ENCODE data around the gene SLC16A13. TPM values are rescaled to one million over a fixed set of nuclear protein-coding genes. Genes with fewer than 3 reads are reported as not detected.

The SLC16A13 gene
- total and polyA plus RNA-seq, 10 of the 15 experiments (the other 5 are each of a cell fraction or from before 2014, with no cell fraction given): 0.34 to 12.1 (median 3.3) TPM

- no peak for TF ChIP-seq SIX5 (IDR thresholded peaks at IDR 0.05; ENCODE audit: low read depth, low read length, severe bottlenecking)
- TF ChIP-seq STAT1 (conservative IDR thresholded peaks at IDR 0.05): no peak
- TF ChIP-seq EZH2 (IDR thresholded peaks at IDR 0.05; ENCODE audit: borderline replicate concordance, control insufficient read depth, low read depth, low read length): no peak
- TF ChIP-seq MEF2B (IDR thresholded peaks at IDR 0.05; ENCODE audit: partially characterized antibody, poor library complexity, severe bottlenecking): no peak
- no peak for TF ChIP-seq ESRRA (IDR thresholded peaks at IDR 0.05; ENCODE audit: low read length)
- no peak for TF ChIP-seq ZNF384 (IDR thresholded peaks at IDR 0.05; ENCODE audit: borderline replicate concordance, low read depth, low read length)
- TF ChIP-seq CHD4 (IDR thresholded peaks at IDR 0.05): no peak
- TF ChIP-seq ATF3 (IDR thresholded peaks at IDR 0.05; ENCODE audit: borderline replicate concordance, extremely low read depth, low read depth, low read length): no peak
- no peak for TF ChIP-seq YBX1 (IDR thresholded peaks at IDR 0.05)
- no peak for TF ChIP-seq NFIC (IDR thresholded peaks at IDR 0.05; ENCODE audit: low read depth, low read length)
- no peak for TF ChIP-seq TBL1XR1 (IDR thresholded peaks at IDR 0.05; ENCODE audit: low read depth, low read length)
- TF ChIP-seq KLF5 (IDR thresholded peaks at IDR 0.05; ENCODE audit: partially characterized antibody): no peak
- TF ChIP-seq USF2 (IDR thresholded peaks at IDR 0.05; ENCODE audit: borderline replicate concordance, low read depth, low read length): no peak
- TF ChIP-seq MTA2 (IDR thresholded peaks at IDR 0.05; ENCODE audit: low read depth): no peak
- no peak for TF ChIP-seq IKZF2 (IDR thresholded peaks at IDR 0.05)
- TF ChIP-seq TCF3 (IDR thresholded peaks at IDR 0.05; ENCODE audit: borderline replicate concordance, insufficient read depth, low read depth, low read length): no peak
- TF ChIP-seq IRF5 (IDR thresholded peaks at IDR 0.05; ENCODE audit: borderline replicate concordance): no peak
- CTCF ChIA-PET: interaction anchor here (1.2 to 1.9 kb wide), 3 partner anchors 9 to 116 kb away, joined by 3 to 7 read pairs (median 3); partner anchors contain the start of genes RNASEK and SLC16A13
- POLR2A ChIA-PET: interaction anchor here (5.4 kb wide), 1 partner anchor 9 kb away, joined by 39 read pairs; the partner anchor contains the start of gene SLC16A13
- SMC1A ChIA-PET (ENCODE audit: uncharacterized antibody, unreplicated experiment): interaction anchor here (0.7 to 2.6 kb wide), 2 partner anchors 13 to 22 kb away, joined by 3 to 9 read pairs; no protein-coding TSS in a partner anchor
- Histone ChIP-seq H3K4me2 (ENCODE audit: control insufficient read depth, insufficient read depth) (no peak overlapping the region), H3K27ac (ENCODE audit: control insufficient read depth, insufficient read depth) (no peak overlapping the region), H3K27me3 (replicated peaks in 1 of 2; ENCODE audit: control insufficient read depth in 2 of 2, insufficient read depth in 2 of 2, low read length in 1 of 2) (no peaks in the 10 kb centered on the region), H3K9ac (ENCODE audit: control insufficient read depth, insufficient read depth, low read length) (no peak overlapping the region), H3K9me3 (replicated peaks; ENCODE audit: control insufficient read depth, insufficient read depth, low read length) (no peaks in the 10 kb centered on the region), H3K4me1 (ENCODE audit: control insufficient read depth, insufficient read depth, low read length) (peaks cover 20% of the 10 kb centered on the region), H4K20me1 (ENCODE audit: control insufficient read depth, insufficient read depth) (no peaks in the 10 kb centered on the region), H3K4me3 (no peak overlapping the region), H2AFZ (ENCODE audit: control insufficient read depth, low read depth, low read length) (no peak overlapping the region), H3K79me2 (ENCODE audit: control insufficient read depth, insufficient read depth, low read length) (no peaks in the 10 kb centered on the region), H3K36me3 (ENCODE audit: control insufficient read depth in 2 of 2, insufficient read depth in 2 of 2, low read length in 1 of 2) (no peaks in the 10 kb centered on the region)
- no TSS peak for BruUV-seq (replicated peaks)
- RAD21 ChIA-PET (ENCODE audit: unreplicated experiment): no interaction called here
- 81% methylated on average over 26 of the region's 29 CpGs for WGBS (ENCODE audit: insufficient coverage, insufficient replicate concordance, low lambda C conversion rate, missing lambda C conversion rate)
- in situ Hi-C loops (cut with MboI): loop anchor here (25.0 kb wide), 1 partner anchor 536 kb away; the partner anchor contains the start of genes SENP3 and TNFSF13
- no peak for FAIRE-seq
- intact Hi-C loops (cut with micrococcal nuclease; ENCODE audit: unreplicated experiment): no loop called here
- ATAC-seq: no peak
- DNase-seq (ENCODE audit: low read depth, low spot score): no peak
Measured at GRCh38 chr17:7026471-7027115, 9.2 kb upstream of the SLC16A13 start.

Measured in GM12878 (cell line).